Spinal cord (tissue), 10 donors: ENCODE measurements around the gene FAM9C. TPM values are rescaled to one million over a fixed set of nuclear protein-coding genes. Genes with fewer than 3 reads are reported as not detected.

Experiments
- DNase-seq, 6 donors: peaks; one replicate each; pipeline versions ENCODE4 v3.0.0 to v3.0.0-alpha.2; 2013 to 2015; ENCODE audit warnings: low spot score in 6 of 6, low read depth in 4 of 6
- H3K27ac ChIP-seq: one replicate; pipeline ENCODE4 v1.5.1; 2013; ENCODE audit warnings: low read depth, low read length, control low read depth
- H3K27me3 ChIP-seq: one replicate; pipeline ENCODE4 v1.6.1; 2013; ENCODE audit warnings: low read length; ENCODE audit not compliant: control insufficient read depth, insufficient read depth
- H3K36me3 ChIP-seq: one replicate; pipeline ENCODE4 v1.6.1; 2013; ENCODE audit warnings: low read length; ENCODE audit not compliant: control insufficient read depth, insufficient read depth
- H3K4me1 ChIP-seq: one replicate; pipeline ENCODE4 v1.6.1; 2013; ENCODE audit warnings: low read length; ENCODE audit not compliant: control insufficient read depth, insufficient read depth
- H3K4me3 ChIP-seq: one replicate; pipeline ENCODE4 v1.5.1; 2013; ENCODE audit warnings: low read depth, low read length, control low read depth
- H3K9me3 ChIP-seq: one replicate; pipeline ENCODE4 v1.6.1; 2013; ENCODE audit warnings: low read length; ENCODE audit not compliant: control insufficient read depth, insufficient read depth
- WGBS: methylation state at CpG from one replicate; pipeline ENCODE4 v1.1.5; 2013; ENCODE audit warnings: missing lambda C conversion rate; ENCODE audit not compliant: insufficient coverage; 5-methylcytosine and 5-hydroxymethylcytosine counted together
- polyA plus RNA-seq, 2 donors: library from polyadenylated mRNA; unstranded; fragments of 120-200 nt; gene quantifications; one replicate each; pipeline ENCODE4 v1.2.1, GENCODE V29; 2013; ENCODE audit not compliant: insufficient read length in 2 of 2
- total RNA-seq, 2 donors: library from RNA; depleted of rRNA in 1 of 2; stranded (reverse); fragments of 120-200 nt in 1 of 2; fragments of >200 nt in 1 of 2; gene quantifications; one replicate each; pipeline versions ENCODE4 v1.2.3 to v1.2.4, GENCODE V29; 2013 to 2014
- donor health status: healthy.

The FAM9C gene
- total and polyA plus RNA-seq, 4 donors, result 0.10 to 0.38 (median 0.24) TPM; not detected in 1

DNA sequence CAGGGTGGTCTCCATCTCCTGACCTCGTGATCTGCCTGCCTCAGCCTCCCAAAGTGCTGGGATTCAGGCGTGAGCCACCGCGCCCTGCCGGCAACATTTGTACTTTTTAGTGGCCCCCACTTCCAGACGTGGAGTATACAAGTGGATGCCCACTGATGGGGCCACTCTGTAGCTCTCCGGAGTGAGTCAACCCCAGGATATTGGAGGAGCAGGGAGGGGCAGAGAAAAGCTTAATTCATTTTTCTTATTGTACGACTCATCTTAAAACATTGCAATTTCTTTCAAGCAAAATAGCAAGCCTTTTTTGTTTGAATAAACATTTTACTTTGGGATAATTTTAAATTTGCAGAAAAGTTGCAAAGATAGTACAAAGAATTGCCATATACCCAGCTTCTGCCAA is 34.6 kb downstream of the FAM9C start:
- WGBS, result 91% methylated on average over 5 of the region's 8 CpGs
- H3K36me3 ChIP-seq, result no peaks in the 10 kb centered on the region
- no peaks in the 10 kb centered on the region for H3K4me1 ChIP-seq
- peaks cover 10% of the 10 kb centered on the region for H3K27me3 ChIP-seq
- H3K9me3 ChIP-seq, result no peaks in the 10 kb centered on the region
- no peak overlapping the region for H3K27ac ChIP-seq
- no peak for DNase-seq
- H3K4me3 ChIP-seq, result no peak overlapping the region

DNA sequence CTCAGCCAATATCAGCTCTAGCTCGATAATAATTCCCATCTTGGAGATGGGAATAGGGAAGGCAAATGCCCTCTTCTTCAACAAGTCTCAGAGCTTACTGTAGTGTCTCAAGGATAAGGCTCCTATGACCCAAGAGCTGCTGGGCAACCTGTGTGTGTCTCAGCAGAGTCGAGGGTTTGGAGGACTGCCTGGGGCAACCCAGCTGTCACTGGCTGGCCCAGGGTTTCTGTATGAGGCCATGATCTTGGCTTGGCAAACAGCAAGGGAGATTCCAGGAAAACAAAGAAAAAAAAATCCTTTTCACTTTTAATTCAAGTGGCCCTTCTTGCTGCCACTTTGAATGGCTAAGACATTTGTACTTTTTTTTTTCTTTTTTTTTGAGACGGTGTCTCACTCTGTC is 35.1 kb downstream of the FAM9C start:
- Histone ChIP-seq H3K9me3 (no peaks in the 10 kb centered on the region), H3K36me3 (no peaks in the 10 kb centered on the region), H3K4me1 (no peaks in the 10 kb centered on the region), H3K27me3 (peaks cover 10% of the 10 kb centered on the region), H3K4me3 (no peak overlapping the region), H3K27ac (no peak overlapping the region)
- DNase-seq, result no peak
- WGBS, result 57% methylated on average over 2 of the region's 3 CpGs

DNA sequence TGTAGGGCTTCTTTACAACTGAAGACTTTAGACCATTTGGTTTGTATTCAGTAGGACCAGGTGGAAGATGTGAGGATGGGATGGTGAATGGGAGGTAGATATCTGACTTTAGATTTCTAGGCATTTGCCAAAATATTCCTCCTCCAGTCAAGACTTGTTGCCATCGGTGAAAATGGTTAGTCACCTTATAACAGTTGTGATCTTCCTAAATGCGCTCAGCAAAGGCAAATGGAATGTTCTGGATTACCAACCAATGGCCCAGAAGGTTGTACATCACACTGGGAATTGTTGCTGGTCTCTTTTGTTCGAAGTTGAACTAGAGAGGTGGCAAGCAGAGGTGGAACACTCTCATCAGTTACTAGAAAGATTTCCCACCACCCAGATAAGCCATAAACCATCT is 35.6 kb downstream of the FAM9C start:
- DNase-seq, result no peak
- Histone ChIP-seq H3K4me1 (no peaks in the 10 kb centered on the region), H3K9me3 (no peaks in the 10 kb centered on the region), H3K36me3 (no peaks in the 10 kb centered on the region), H3K27me3 (peaks cover 10% of the 10 kb centered on the region), H3K4me3 (no peak overlapping the region), H3K27ac (no peak overlapping the region)
- no CpG with 5 or more reads among the region's 3 CpGs for WGBS

DNA sequence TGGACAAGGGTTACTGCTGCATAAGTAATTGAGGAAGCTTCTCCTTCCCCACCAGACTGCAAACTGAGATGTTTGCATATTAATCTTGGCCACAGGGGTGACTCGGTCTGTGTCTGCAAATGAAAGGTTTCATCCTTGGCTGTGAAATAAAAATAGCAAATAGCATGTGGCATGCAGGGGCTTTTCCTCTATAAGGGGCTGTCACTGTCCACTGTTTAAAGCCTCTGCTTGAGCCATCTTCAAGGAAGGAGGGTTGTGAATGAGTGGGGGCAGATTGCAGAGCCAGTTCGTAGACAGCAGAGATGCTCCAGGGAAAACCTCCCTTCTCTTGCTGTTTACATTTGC is 36.3 kb downstream of the FAM9C start:
- Histone ChIP-seq H3K27me3 (peaks cover 10% of the 10 kb centered on the region), H3K9me3 (no peaks in the 10 kb centered on the region), H3K36me3 (no peaks in the 10 kb centered on the region), H3K27ac (no peak overlapping the region), H3K4me3 (no peak overlapping the region), H3K4me1 (no peaks in the 10 kb centered on the region)
- no peak for DNase-seq
- WGBS, result 76% methylated on average over 2 of the region's 2 CpGs

DNA sequence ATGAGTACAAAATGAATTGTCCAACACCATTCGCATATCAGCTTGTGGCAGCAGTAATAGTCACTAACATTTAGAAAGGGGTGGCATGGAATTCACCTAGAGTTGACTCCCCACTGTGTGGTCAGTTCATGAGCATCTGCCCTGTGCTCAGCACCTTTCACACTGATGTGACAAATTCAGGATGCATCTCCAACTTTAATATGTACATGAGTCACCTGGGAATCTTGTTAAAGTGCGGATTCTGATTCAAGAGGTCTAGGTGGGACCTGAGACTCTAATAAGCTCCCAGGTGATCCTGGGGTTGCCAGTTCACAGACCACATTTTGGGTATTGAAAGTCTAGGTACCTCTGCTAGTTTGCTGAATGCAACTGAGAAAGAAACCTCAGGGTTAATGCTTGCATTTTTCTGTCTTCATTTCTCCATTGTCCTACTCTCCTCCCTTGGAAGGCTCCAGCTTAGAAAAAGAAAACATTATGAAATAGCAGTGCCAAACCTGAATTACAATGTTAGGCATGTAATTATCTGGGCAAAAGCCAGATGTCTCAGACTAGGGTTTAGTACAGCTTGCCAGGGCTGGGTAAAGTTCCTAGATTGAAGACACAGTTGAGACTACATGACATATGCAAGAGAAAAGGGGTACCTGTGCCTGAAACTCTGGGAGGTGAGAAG is 36.8 kb downstream of the FAM9C start:
- peak in 1 of 6 donors; percentile 42 for DNase-seq
- Histone ChIP-seq H3K36me3 (no peaks in the 10 kb centered on the region), H3K4me3 (no peak overlapping the region), H3K9me3 (no peaks in the 10 kb centered on the region), H3K27ac (no peak overlapping the region), H3K4me1 (no peaks in the 10 kb centered on the region), H3K27me3 (peaks cover 10% of the 10 kb centered on the region)
- no CpG with 5 or more reads among the region's 2 CpGs for WGBS

DNA sequence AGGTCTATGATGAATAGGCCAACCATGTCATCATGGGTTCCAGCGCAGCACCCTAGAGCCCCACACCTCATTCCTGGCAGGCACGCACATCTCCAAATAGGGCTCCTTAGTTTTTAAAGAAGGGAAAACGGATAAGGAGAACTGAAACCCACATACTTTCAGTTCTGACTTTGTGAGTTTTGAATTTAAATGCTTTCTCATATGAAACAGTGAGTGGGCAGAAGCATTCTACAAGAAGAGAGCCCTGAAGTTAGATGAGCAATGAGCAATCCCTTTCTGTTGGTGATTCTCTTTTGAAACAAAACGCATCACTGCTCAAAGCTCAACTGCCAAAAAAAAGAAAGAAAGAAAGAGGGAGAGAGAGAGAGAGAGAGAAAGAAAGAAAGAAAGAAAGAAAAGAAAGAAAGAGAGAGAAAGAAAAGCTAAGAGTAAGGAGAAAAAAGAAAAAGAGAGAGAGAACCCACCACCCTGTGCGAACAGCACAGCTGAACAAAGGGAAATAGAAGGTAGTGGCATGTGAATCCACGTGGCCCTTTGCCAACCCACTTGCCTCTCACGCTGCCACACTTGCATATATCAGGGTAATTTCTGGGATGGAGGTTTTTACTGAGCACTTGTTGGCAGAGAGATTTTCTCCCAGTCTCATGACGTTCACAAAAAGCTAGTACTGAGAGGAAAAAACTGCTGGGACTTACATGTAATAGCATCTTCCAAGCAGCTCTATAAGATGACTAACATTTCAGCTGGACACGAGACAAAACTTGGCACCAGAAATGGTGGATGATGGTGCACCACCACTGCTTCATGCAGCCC is 38.6 kb downstream of the FAM9C start:
- Histone ChIP-seq H3K27me3 (peaks cover 6% of the 10 kb centered on the region), H3K9me3 (no peaks in the 10 kb centered on the region), H3K4me3 (no peak overlapping the region), H3K36me3 (no peaks in the 10 kb centered on the region), H3K4me1 (no peaks in the 10 kb centered on the region), H3K27ac (no peak overlapping the region)
- WGBS, result 53% methylated on average over 3 of the region's 9 CpGs
- peak in 2 of 6 donors; percentile 40 to 43 for DNase-seq

DNA sequence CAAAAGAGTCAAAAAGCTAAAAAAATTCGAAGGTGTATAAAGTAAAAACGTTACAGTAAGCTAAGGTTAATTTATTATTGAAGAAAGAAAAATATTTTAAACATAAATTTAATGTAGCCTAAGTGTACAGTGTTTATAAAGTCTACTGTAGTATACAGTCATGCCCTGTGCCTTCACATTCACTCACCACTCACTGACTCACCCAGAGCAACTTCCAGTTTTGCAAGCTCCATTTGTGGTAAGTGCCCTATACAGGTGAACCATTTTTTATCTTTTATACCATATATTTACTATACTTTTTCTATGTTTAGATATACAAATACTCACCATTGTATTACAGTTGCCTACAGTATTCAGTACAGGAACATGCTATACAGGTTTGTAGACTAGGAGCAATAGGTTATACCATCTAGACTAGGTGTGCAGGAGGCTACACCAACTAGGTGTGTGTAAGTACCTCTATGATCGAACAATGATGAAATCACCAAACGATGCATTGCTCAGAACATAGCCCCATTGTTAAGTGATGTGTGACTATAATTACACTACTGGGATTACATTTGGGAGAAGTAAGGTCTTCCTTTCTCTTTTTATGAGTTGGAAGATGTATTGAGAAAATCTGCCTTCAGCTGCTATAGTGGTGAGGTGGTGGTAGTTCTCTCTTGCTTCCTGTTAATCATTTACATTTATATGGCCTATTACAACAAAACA is 42.3 kb downstream of the FAM9C start:
- DNase-seq, result no peak
- Histone ChIP-seq H3K27me3 (peaks cover 5% of the 10 kb centered on the region), H3K27ac (no peak overlapping the region), H3K4me3 (no peak overlapping the region), H3K36me3 (no peaks in the 10 kb centered on the region), H3K4me1 (peaks cover 3% of the 10 kb centered on the region), H3K9me3 (no peaks in the 10 kb centered on the region)
- WGBS, result no CpG with 5 or more reads among the region's 4 CpGs

DNA sequence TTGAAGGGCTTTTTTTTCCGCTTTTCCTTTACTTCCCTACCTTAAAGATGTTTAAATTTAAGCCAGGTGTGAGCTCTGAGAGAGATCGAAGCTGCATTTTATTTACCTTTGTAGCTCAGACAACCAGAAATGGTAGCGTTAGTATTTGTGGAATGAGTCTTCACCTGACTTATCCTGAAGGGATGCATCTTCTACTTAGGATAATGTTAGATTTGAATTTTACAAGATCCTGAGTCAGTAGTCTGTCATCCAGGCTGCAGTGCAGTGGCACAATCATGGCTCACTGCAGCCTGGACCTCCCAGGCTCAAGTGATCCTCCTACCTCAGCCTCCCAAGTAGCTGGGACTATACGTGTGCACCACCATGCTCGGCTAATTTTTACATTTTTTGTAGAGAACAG is 43.3 kb downstream of the FAM9C start:
- H3K27ac ChIP-seq, result no peak overlapping the region
- H3K4me1 ChIP-seq, result peaks cover 3% of the 10 kb centered on the region
- H3K9me3 ChIP-seq, result no peaks in the 10 kb centered on the region
- peaks cover 5% of the 10 kb centered on the region for H3K27me3 ChIP-seq
- DNase-seq, result no peak
- no peaks in the 10 kb centered on the region for H3K36me3 ChIP-seq
- WGBS, result 75% methylated on average over 2 of the region's 5 CpGs
- H3K4me3 ChIP-seq, result no peak overlapping the region

DNA sequence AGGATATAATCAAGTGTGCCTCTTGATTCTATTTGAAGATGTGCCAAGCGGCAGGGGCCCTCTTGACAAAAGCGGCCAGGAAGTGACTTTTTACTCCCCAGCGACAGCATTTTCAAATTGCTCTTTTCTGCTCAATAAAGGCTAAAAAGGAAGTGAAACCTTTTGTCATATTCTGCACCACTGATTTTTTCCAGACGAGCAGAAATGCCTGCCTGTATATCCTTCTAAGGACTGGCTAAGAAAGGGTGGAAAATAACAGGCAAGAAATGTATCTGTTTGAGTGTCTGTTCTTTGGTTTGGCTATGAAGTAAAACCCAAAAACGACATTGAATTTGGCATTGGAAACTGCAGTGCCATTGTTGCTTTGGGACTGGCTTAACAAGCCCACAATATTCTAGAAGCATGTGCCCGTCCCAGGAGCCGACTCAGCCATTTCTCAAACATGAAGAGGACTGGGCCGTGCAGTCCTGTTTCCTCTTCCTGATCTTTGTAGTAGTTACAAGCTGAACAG is 44.1 kb downstream of the FAM9C start:
- Histone ChIP-seq H3K36me3 (no peaks in the 10 kb centered on the region), H3K4me3 (no peak overlapping the region), H3K27ac (peak overlapping the region; percentile 62), H3K27me3 (peaks cover 5% of the 10 kb centered on the region), H3K4me1 (peaks cover 3% of the 10 kb centered on the region), H3K9me3 (no peaks in the 10 kb centered on the region)
- DNase-seq, result peak in 2 of 6 donors; percentile 27
- 48% methylated on average over 4 of the region's 8 CpGs for WGBS
